Keratinocyte (primary cell): ENCODE measurements around the gene STOX2. TPM values are rescaled to one million over a fixed set of nuclear protein-coding genes. Genes with fewer than 3 reads are reported as not detected.
A peak's percentile ranks its signal among the peaks of the same experiment; 100 is the strongest.

Experiments
- DNase-seq: peaks from one replicate; pipeline ENCODE4 v3.0.0-alpha.2; 2011; ENCODE audit warnings: low read depth, missing footprints, low spot score
- FAIRE-seq: peaks from 2 replicates; lab custom pipeline; 2011; peaks lifted over from hg19 to GRCh38; lab: Jason Lieb, UNC
- H2AFZ ChIP-seq: 2 replicates; pipeline ENCODE4 v1.6.0; 2012; ENCODE audit warnings: low read length, control low read depth, inconsistent platforms; ENCODE audit not compliant: control insufficient read depth
- H3K27ac ChIP-seq: 2 replicates; pipeline ENCODE4 v1.5.1; 2011; ENCODE audit warnings: low read length; ENCODE audit not compliant: control insufficient read depth, insufficient read depth
- H3K27me3 ChIP-seq: 3 replicates; pipeline ENCODE4 v1.6.0; 2011; ENCODE audit warnings: low read length; ENCODE audit not compliant: control insufficient read depth, insufficient read depth; ENCODE audit errors: extremely low read depth
- H3K36me3 ChIP-seq, 2 experiments: 2 replicates in 1 of 2; 3 replicates in 1 of 2; pipeline ENCODE4 v1.5.1; 2011; ENCODE audit warnings: low read length in 2 of 2, mild to moderate bottlenecking in 1 of 2; ENCODE audit not compliant: control insufficient read depth in 2 of 2, insufficient read depth in 2 of 2; ENCODE audit errors: extremely low read depth in 1 of 2
- H3K4me1 ChIP-seq: 3 replicates; pipeline ENCODE4 v1.5.1; 2011; ENCODE audit warnings: low read length; ENCODE audit not compliant: control insufficient read depth, insufficient read depth; ENCODE audit errors: extremely low read depth
- H3K4me2 ChIP-seq: 3 replicates; pipeline ENCODE4 v1.6.0; 2011; ENCODE audit warnings: low read depth, low read length; ENCODE audit not compliant: control insufficient read depth, insufficient read depth; ENCODE audit errors: extremely low read depth
- H3K4me3 ChIP-seq, 3 experiments: fragments of 200-600 bp in 1 of 3; sonication (generic) in 1 of 3; 2 replicates in 2 of 3; 3 replicates in 1 of 3; pipeline ENCODE4 v1.5.1; 2011 to 2016; ENCODE audit warnings: low read length in 3 of 3, mild to moderate bottlenecking in 3 of 3, control low read depth in 2 of 3, inconsistent platforms in 1 of 3, low read depth in 1 of 3, mixed read lengths in 1 of 3, mixed run types in 1 of 3, moderate library complexity in 1 of 3; ENCODE audit not compliant: control insufficient read depth in 2 of 3, insufficient read depth in 2 of 3; ENCODE audit errors: extremely low read depth in 1 of 3
- H3K79me2 ChIP-seq: 2 replicates; pipeline ENCODE4 v1.6.0; 2012; ENCODE audit warnings: low read length; ENCODE audit not compliant: control insufficient read depth, insufficient read depth
- H3K9ac ChIP-seq: 3 replicates; pipeline ENCODE4 v1.6.0; 2011; ENCODE audit warnings: low read length; ENCODE audit not compliant: control insufficient read depth, insufficient read depth; ENCODE audit errors: extremely low read depth
- H3K9me1 ChIP-seq: 3 replicates; pipeline ENCODE4 v1.6.0; 2011; ENCODE audit warnings: low read length; ENCODE audit not compliant: control insufficient read depth, insufficient read depth; ENCODE audit errors: extremely low read depth
- H3K9me3 ChIP-seq: 2 replicates; pipeline ENCODE4 v1.5.1; 2012; ENCODE audit warnings: low read depth, low read length; ENCODE audit not compliant: control insufficient read depth
- H4K20me1 ChIP-seq: 3 replicates; pipeline ENCODE4 v1.6.0; 2011; ENCODE audit warnings: low read length; ENCODE audit not compliant: control insufficient read depth, insufficient read depth; ENCODE audit errors: extremely low read depth
- CTCF ChIP-seq, 3 experiments: IDR thresholded peaks in 1 of 3; conservative IDR thresholded peaks in 1 of 3; optimal IDR thresholded peaks in 1 of 3; 2 replicates in 2 of 3; 3 replicates in 1 of 3; pipeline versions ENCODE3 to v1.5.1; 2011; ENCODE audit warnings: low read length in 3 of 3, mild to moderate bottlenecking in 3 of 3, moderate library complexity in 2 of 3, control low read depth in 1 of 3, inconsistent platforms in 1 of 3; ENCODE audit not compliant: insufficient read depth in 2 of 3; ENCODE audit errors: extremely low read depth in 1 of 3
- EZH2 ChIP-seq: IDR thresholded peaks from one replicate; pipeline ENCODE4 v1.6.1; 2012; ENCODE audit warnings: inconsistent platforms, mild to moderate bottlenecking, low read length, moderate library complexity
- dilution Hi-C: fragments of 300-500 bp; cut with MboI; formaldehyde crosslinking; loops from one replicate; pipeline ENCODE4 v1.7.0; 2020; ENCODE audit warnings: low sequenced_read_pairs; ENCODE audit not compliant: extremely low pct_ligation_motif_present
- polyA plus RNA-seq, 5 experiments: library from polyadenylated mRNA; depleted of rRNA in 3 of 5; stranded (reverse) in 3 of 5; stranded (forward) in 1 of 5; unstranded in 1 of 5; fragments of >200 nt; gene quantifications; 1 replicate in 1 of 5; 2 replicates in 3 of 5; 3 replicates in 1 of 5; pipeline versions ENCODE4 v1.2.1 to v1.2.3, GENCODE V29; 2011 to 2012; ENCODE audit warnings: missing spikeins in 2 of 5, low read depth in 1 of 5, low replicate concordance in 1 of 5

Gene STOX2
- polyA plus RNA-seq, 1 donor (not counting 4 experiments of a cell fraction or from before 2014, with no cell fraction given), result 1.6 TPM

DNA sequence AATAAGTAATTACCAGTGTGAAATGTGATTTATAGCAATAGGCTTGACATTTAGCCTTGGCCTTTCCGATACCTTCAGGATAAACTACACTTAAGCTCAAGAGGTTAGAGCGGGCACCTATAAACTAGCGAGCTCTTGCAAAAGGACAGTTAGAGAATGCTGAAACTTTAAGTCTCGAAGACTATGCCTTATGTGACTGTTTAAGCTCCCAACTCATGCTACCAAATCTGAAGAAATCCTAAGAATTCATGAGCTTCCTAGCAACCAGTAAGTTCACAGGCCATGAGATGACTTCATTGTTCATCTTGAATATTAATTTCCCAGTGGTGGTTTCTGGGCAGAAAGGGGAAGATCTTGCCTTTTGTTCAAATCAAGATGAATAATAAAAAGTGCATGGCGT lies 4.7 kb downstream of the STOX2 start:
- H4K20me1 ChIP-seq, result no peaks in the 10 kb centered on the region
- H2AFZ ChIP-seq, result no peak overlapping the region
- H3K4me2 ChIP-seq, result no peak overlapping the region
- DNase-seq (no peak), FAIRE-seq (no peak)
- TF ChIP-seq CTCF (optimal IDR thresholded peaks at IDR 0.05 in 1 of 3, IDR thresholded peaks at IDR 0.05 in 1 of 3, conservative IDR thresholded peaks at IDR 0.05 in 1 of 3; ENCODE audit: extremely low read depth in 1 of 3, insufficient read depth in 2 of 3, low read length in 3 of 3) (no peak), EZH2 (no peak)
- no peak overlapping the region for H3K9ac ChIP-seq
- H3K4me3 ChIP-seq, result no peak overlapping the region
- H3K27me3 ChIP-seq, result peaks cover 35% of the 10 kb centered on the region
- no peaks in the 10 kb centered on the region for H3K9me1 ChIP-seq
- peaks cover 2% of the 10 kb centered on the region for H3K4me1 ChIP-seq
- no peaks in the 10 kb centered on the region for H3K79me2 ChIP-seq
- no peaks in the 10 kb centered on the region for H3K36me3 ChIP-seq
- dilution Hi-C loops, result no loop called here
- H3K27ac ChIP-seq, result no peak overlapping the region
- no peaks in the 10 kb centered on the region for H3K9me3 ChIP-seq

- Histone ChIP-seq H3K9me3 (no peaks in the 10 kb centered on the region), H3K9me1 (no peaks in the 10 kb centered on the region), H4K20me1 (no peaks in the 10 kb centered on the region), H2AFZ (no peak overlapping the region), H3K27ac (no peak overlapping the region), H3K4me1 (no peaks in the 10 kb centered on the region), H3K9ac (no peak overlapping the region), H3K4me3 (no peak overlapping the region), H3K79me2 (no peaks in the 10 kb centered on the region), H3K36me3 (no peaks in the 10 kb centered on the region), H3K27me3 (peaks cover 12% of the 10 kb centered on the region), H3K4me2 (no peak overlapping the region)
- dilution Hi-C loops, result no loop called here
- DNase-seq (peak; percentile 28), FAIRE-seq (peak; percentile 43)
- no peak for TF ChIP-seq EZH2
- TF ChIP-seq CTCF (optimal IDR thresholded peaks at IDR 0.05 in 1 of 3, IDR thresholded peaks at IDR 0.05 in 1 of 3, conservative IDR thresholded peaks at IDR 0.05 in 1 of 3; ENCODE audit: extremely low read depth in 1 of 3, insufficient read depth in 2 of 3, low read length in 3 of 3), result no peak
These were observed 7.5 kb downstream of the STOX2 start for GRCh38 chr4:183912585-183912984.
